Upper lobe of right lung (tissue), 1 donor: ENCODE measurements around the gene POLN. TPM values are rescaled to one million over a fixed set of nuclear protein-coding genes. Genes with fewer than 3 reads are reported as not detected.
A peak's percentile ranks its signal among the peaks of the same experiment; 100 is the strongest.
"Not testable (repeated sequence)": the region's sequence is repeated elsewhere in the genome, so short reads cannot be mapped to it uniquely, and the experiment has no call there.

Experiments
- ATAC-seq: fragments of 200-7000 bp; cut with Tn5 transposase; one replicate; pipeline ENCODE4 v1.9.1; 2020; ENCODE audit warnings: mild to moderate bottlenecking, moderate library complexity
- DNase-seq: peaks from one replicate; pipeline ENCODE4 v3.0.0-alpha.2; 2020
- H3K27ac ChIP-seq: fragments of 200-600 bp; one replicate; pipeline ENCODE4 v1.8.0; 2022
- H3K27me3 ChIP-seq: fragments of 200-600 bp; one replicate; pipeline ENCODE4 v1.8.0; 2022; ENCODE audit warnings: mild to moderate bottlenecking
- H3K36me3 ChIP-seq: fragments of 200-600 bp; one replicate; pipeline ENCODE4 v1.8.0; 2022
- H3K4me1 ChIP-seq: fragments of 200-600 bp; one replicate; pipeline ENCODE4 v1.8.0; 2022
- H3K4me3 ChIP-seq: fragments of 200-600 bp; one replicate; pipeline ENCODE4 v1.8.0; 2022; ENCODE audit warnings: mild to moderate bottlenecking
- H3K9me3 ChIP-seq: fragments of 200-600 bp; one replicate; pipeline ENCODE4 v1.8.0; 2022
- CTCF ChIP-seq: fragments of 200-600 bp; IDR thresholded peaks from one replicate; pipeline ENCODE4 v1.8.0; 2022; ENCODE audit warnings: antibody characterized with exemption
- intact Hi-C: fragments of 100-400 bp; cut with DNase I; formaldehyde crosslinking; loops from one replicate; pipeline ENCODE4 v1.11.0; 2022
- total RNA-seq: library from RNA; stranded (reverse); fragmentation: NEBNext Ultra II Directional; extraction: Animal tissue kit (Norgen Biotek cat#: 25700); gene quantifications from one replicate; pipeline ENCODE4 v1.2.1, GENCODE V29; 2021
- donor health status: DM: no; HTN: yes; CAD: no; lungs with severe emphysema.

The POLN gene
- total RNA-seq, 1 donor from 2014 or later = 2.7 TPM

- ATAC-seq (no peak), DNase-seq (no peak)
- Histone ChIP-seq H3K36me3 (no peaks in the 10 kb centered on the region), H3K4me3 (no peak overlapping the region), H3K9me3 (no peaks in the 10 kb centered on the region), H3K27me3 (no peaks in the 10 kb centered on the region), H3K27ac (no peak overlapping the region), H3K4me1 (no peaks in the 10 kb centered on the region)
- no peak for TF ChIP-seq CTCF
- intact Hi-C loops = no loop called here
These were observed 29.1 kb downstream of the POLN start for GRCh38 chr4:2212831-2213230.

- ATAC-seq, H3K27me3 ChIP-seq, DNase-seq, H3K9me3 ChIP-seq, H3K27ac ChIP-seq, H3K36me3 ChIP-seq, H3K4me1 ChIP-seq, intact Hi-C loops, H3K4me3 ChIP-seq: not testable (repeated sequence)
These were observed 39.1 kb downstream of the POLN start for GRCh38 chr4:2202789-2203188.

GRCh38 chr4:2194496-2194895 is 47.4 kb downstream of the POLN start:
- Histone ChIP-seq H3K36me3 (no peaks in the 10 kb centered on the region), H3K4me3 (no peak overlapping the region), H3K27ac (no peak overlapping the region), H3K27me3 (no peaks in the 10 kb centered on the region), H3K4me1 (no peaks in the 10 kb centered on the region), H3K9me3 (no peaks in the 10 kb centered on the region)
- DNase-seq (no peak), ATAC-seq (no peak)
- intact Hi-C loops = no loop called here
- no peak for TF ChIP-seq CTCF

- Histone ChIP-seq H3K4me1 (no peaks in the 10 kb centered on the region), H3K9me3 (no peaks in the 10 kb centered on the region), H3K27me3 (no peaks in the 10 kb centered on the region), H3K27ac (no peak overlapping the region), H3K4me3 (no peak overlapping the region), H3K36me3 (no peaks in the 10 kb centered on the region)
- intact Hi-C loops = no loop called here
- no peak for ATAC-seq
- TF ChIP-seq CTCF = no peak
- no peak for DNase-seq
These were observed 48.6 kb downstream of the POLN start for GRCh38 chr4:2193326-2193725.

- H3K27ac ChIP-seq = no peak overlapping the region
- H3K36me3 ChIP-seq = no peaks in the 10 kb centered on the region
- TF ChIP-seq CTCF = no peak
- no peak for DNase-seq
- no peak for ATAC-seq
- intact Hi-C loops = no loop called here
- H3K4me1 ChIP-seq = no peaks in the 10 kb centered on the region
- H3K9me3 ChIP-seq = no peaks in the 10 kb centered on the region
- no peak overlapping the region for H3K4me3 ChIP-seq
- no peaks in the 10 kb centered on the region for H3K27me3 ChIP-seq
These were observed 55.1 kb downstream of the POLN start for GRCh38 chr4:2186865-2187172.

GRCh38 chr4:2186133-2186864 is 55.6 kb downstream of the POLN start:
- H3K9me3 ChIP-seq = no peaks in the 10 kb centered on the region
- ATAC-seq (peak; percentile 85), DNase-seq (no peak)
- TF ChIP-seq CTCF = peak; percentile 40
- no peak overlapping the region for H3K27ac ChIP-seq
- H3K27me3 ChIP-seq = no peaks in the 10 kb centered on the region
- intact Hi-C loops = no loop called here
- no peaks in the 10 kb centered on the region for H3K36me3 ChIP-seq
- no peaks in the 10 kb centered on the region for H3K4me1 ChIP-seq
- no peak overlapping the region for H3K4me3 ChIP-seq
